Adrenal gland (tissue), 12 donors: Measurements from ENCODE around the gene WNK4. TPM values are rescaled to one million over a fixed set of nuclear protein-coding genes. Genes with fewer than 3 reads are reported as not detected.

ENCODE experiments used
- DNase-seq, 7 donors: peaks; one replicate each; pipeline ENCODE4 v3.0.0-alpha.2; 2019 to 2020
- H3K27ac ChIP-seq, 5 donors: fragments of 200-600 bp; sonication (generic) in 4 of 5; 1 replicate in 3 of 5; 2 replicates in 2 of 5; pipeline versions ENCODE4 v1.5.1 to v1.8.0; 2016 to 2020; ENCODE audit warnings: mild to moderate bottlenecking in 1 of 5
- H3K27me3 ChIP-seq: fragments of 200-600 bp; 2 replicates; pipeline ENCODE4 v1.8.0; 2021
- H3K36me3 ChIP-seq, 2 donors: fragments of 200-600 bp; replicated peaks in 1 of 2; 1 replicate in 1 of 2; 2 replicates in 1 of 2; pipeline versions ENCODE4 v1.5.1 to v1.8.0; 2018 to 2022
- H3K4me1 ChIP-seq, 2 donors: fragments of 200-600 bp; replicated peaks in 1 of 2; 1 replicate in 1 of 2; 2 replicates in 1 of 2; pipeline versions ENCODE4 v1.5.1 to v1.8.0; 2018 to 2021
- H3K4me3 ChIP-seq, 4 donors: fragments of 200-600 bp; sonication (generic) in 3 of 4; one replicate each; pipeline ENCODE4 v1.5.1; 2016 to 2018
- H3K9me3 ChIP-seq, 3 donors: fragments of 200-600 bp; sonication (generic) in 1 of 3; replicated peaks in 1 of 3; 1 replicate in 2 of 3; 2 replicates in 1 of 3; pipeline versions ENCODE4 v1.5.1 to v1.8.0; 2016 to 2021
- CTCF ChIP-seq, 6 experiments: fragments of 450-650 bp in 4 of 6; fragments of 200-600 bp in 2 of 6; sonication (generic) in 1 of 6; IDR thresholded peaks; 1 replicate in 5 of 6; 2 replicates in 1 of 6; pipeline versions ENCODE4 v1.5.1 to v1.8.0; 2016 to 2021; ENCODE audit warnings: antibody characterized with exemption in 6 of 6, mild to moderate bottlenecking in 2 of 6, moderate library complexity in 1 of 6
- POLR2A ChIP-seq, 2 donors: fragments of 450-650 bp; IDR thresholded peaks; one replicate each; pipeline ENCODE4 v1.6.1; 2017; ENCODE audit warnings: antibody characterized with exemption in 2 of 2, mild to moderate bottlenecking in 2 of 2, moderate library complexity in 1 of 2
- WGBS, 4 donors: extraction: QIAGEN DNeasy Blood & Tissue Kit in 2 of 4; methylation state at CpG; one replicate each; pipeline versions ENCODE4 v1.1.5 to v1.1.7; 2013 to 2017; 5-methylcytosine and 5-hydroxymethylcytosine counted together
- intact Hi-C, 2 donors: fragments of 100-400 bp; cut with DNase I; formaldehyde crosslinking; loops; one replicate each; pipeline versions ENCODE4 v1.14.1 to v1.15.0; 2022 to 2023
- polyA plus RNA-seq, 3 donors: library from polyadenylated mRNA; stranded (reverse); fragments of 200-250 nt in 2 of 3; fragments of 350-450 nt in 1 of 3; fragmentation: Illumina TruSeq in 1 of 3; extraction: RNeasy Lipid Tissue Mini Kit (QIAGEN cat#74804) in 1 of 3; gene quantifications; one replicate each; pipeline ENCODE4 v1.2.3, GENCODE V29; 2013 to 2014
- total RNA-seq, 9 donors: library from RNA; depleted of rRNA in 4 of 9; stranded (reverse); fragments of >200 nt in 4 of 9; fragments of 120-200 nt in 1 of 9; fragmentation: NEBNext Ultra II Directional in 1 of 9; extraction: Animal tissue kit (Norgen Biotek cat#: 25700) in 1 of 9; gene quantifications; one replicate each; pipeline versions ENCODE4 v1.1.0 to v1.2.4, GENCODE V29; 2013 to 2023
- donor health status: healthy with polysubstance abuse.
- donor health status: Bipolar disorder and iron deficiency.
- donor health status: DM: yes; HTN: yes; CAD: no.
- donor health status: DM: no; HTN: no; CAD: no.
- donor health status: DM: no; HTN: no; CAD: no.
- donor health status: DM: yes; HTN: yes; CAD: no.

Gene WNK4
- total and polyA plus RNA-seq, 12 donors, result 0.05 to 0.46 (median 0.18) TPM; not detected in 5

- intact Hi-C loops, result loop anchor here in 1 of 2 donors (10.0 kb wide), 1 partner anchor 879 kb away; no protein-coding TSS in a partner anchor
- TF ChIP-seq POLR2A (IDR thresholded peaks at IDR 0.05) (no peak), CTCF (IDR thresholded peaks at IDR 0.05) (no peak)
- DNase-seq, result no peak
- H3K27me3 ChIP-seq, result no peaks in the 10 kb centered on the region
- no peaks in the 10 kb centered on the region for H3K9me3 ChIP-seq
- H3K36me3 ChIP-seq, result peaks cover 0 to 41% of the 10 kb centered on the region in 2 donors
- WGBS, 4 donors, result 63 to 78% (median 70%) methylated on average over 3 of the region's 3 CpGs
- peak overlapping the region in 3 of 4 donors; percentile 34 to 93 (median 88) for H3K4me3 ChIP-seq
- no peak overlapping the region for H3K27ac ChIP-seq
- H3K4me1 ChIP-seq, result peaks cover 9 to 16% of the 10 kb centered on the region in 2 donors
Measured at GRCh38 chr17:42774066-42774745, 6.2 kb upstream of the WNK4 start.

- TF ChIP-seq CTCF (IDR thresholded peaks at IDR 0.05), result no peak
- no peak for TF ChIP-seq POLR2A (IDR thresholded peaks at IDR 0.05)
- intact Hi-C loops, result loop anchor here in 1 of 2 donors (10.0 kb wide), 1 partner anchor 881 kb away; no protein-coding TSS in a partner anchor
- no peak for DNase-seq
- Histone ChIP-seq H3K4me3 (no peak overlapping the region), H3K9me3 (no peaks in the 10 kb centered on the region), H3K4me1 (peaks cover 9 to 23% of the 10 kb centered on the region in 2 donors), H3K36me3 (peaks cover 0 to 47% of the 10 kb centered on the region in 2 donors), H3K27me3 (peaks cover 4% of the 10 kb centered on the region), H3K27ac (no peak overlapping the region)
- WGBS, 4 donors, result 48 to 57% (median 55%) methylated on average over 3 of the region's 3 CpGs
Measured at GRCh38 chr17:42775534-42776098, 4.8 kb upstream of the WNK4 start.

- H3K27ac ChIP-seq, result no peak overlapping the region
- H3K36me3 ChIP-seq, result peaks cover 0 to 47% of the 10 kb centered on the region in 2 donors
- peaks cover 27% of the 10 kb centered on the region for H3K27me3 ChIP-seq
- TF ChIP-seq CTCF (IDR thresholded peaks at IDR 0.05), result no peak
- TF ChIP-seq POLR2A (IDR thresholded peaks at IDR 0.05), result no peak
- H3K4me3 ChIP-seq, result no peak overlapping the region
- H3K9me3 ChIP-seq, result no peaks in the 10 kb centered on the region
- peaks cover 9 to 21% of the 10 kb centered on the region in 2 donors for H3K4me1 ChIP-seq
- intact Hi-C loops, result loop anchor here in 1 of 2 donors (10.0 kb wide), 1 partner anchor 884 kb away; no protein-coding TSS in a partner anchor
- DNase-seq, result no peak
- 83 to 95% (median 90%) methylated on average over 4 to 5 of the region's 5 CpGs for WGBS, 4 donors
Measured at GRCh38 chr17:42778570-42778969, 1.8 kb upstream of the WNK4 start.

GRCh38 chr17:42779304-42779935 lies 990 bp upstream of the WNK4 start:
- H3K36me3 ChIP-seq, result peaks cover 0 to 47% of the 10 kb centered on the region in 2 donors

More at GRCh38 chr17:42779304-42779935, 990 bp upstream of the WNK4 start:
- intact Hi-C loops, result loop anchor here in 1 of 2 donors (10.0 kb wide), 1 partner anchor 885 kb away; no protein-coding TSS in a partner anchor
- 71 to 85% (median 76%) methylated on average over 3 of the region's 3 CpGs for WGBS, 4 donors
- Histone ChIP-seq H3K4me3 (no peak overlapping the region), H3K27ac (no peak overlapping the region), H3K4me1 (peaks cover 1 to 17% of the 10 kb centered on the region in 2 donors), H3K27me3 (peaks cover 36% of the 10 kb centered on the region), H3K9me3 (no peaks in the 10 kb centered on the region)
- TF ChIP-seq CTCF (IDR thresholded peaks at IDR 0.05), result no peak
- TF ChIP-seq POLR2A (IDR thresholded peaks at IDR 0.05), result no peak
- DNase-seq, result no peak
